ENCODE data around the gene RPP25L. TPM values are rescaled to one million over a fixed set of nuclear protein-coding genes. Genes with fewer than 3 reads are reported as not detected.

RPP25L gene
- total RNA-seq (2014; rRNA removed; shearing (Covaris generic); ENCODE audit: low replicate concordance), result 40.3 and 62.0 TPM in 2 replicates

GRCh38 chr9:34611811-34612787 is at the start of gene RPP25L:
Gene RPP25L, minus strand, starts transcription at chr9:34612097. Its CDS starts 801 bp downstream, at chr9:34611296.
- Histone ChIP-seq H3K9ac (ENCODE audit: low read length) (peak within 1 kb of the TSS; percentile 99), H4K20me1 (ENCODE audit: insufficient read depth, low read depth, low read length) (no peaks in the 10 kb centered on the region), H3K9me2 (replicated peaks; ENCODE audit: insufficient read depth, low read length) (no peaks in the 10 kb centered on the region), H2AFZ (ENCODE audit: low read length) (peak within 1 kb of the TSS; percentile 31), H3K27ac (ENCODE audit: low read length) (peak within 1 kb of the TSS; percentile 40; the same call in 1 of the 2 replicates), H3K27me3 (ENCODE audit: low read length) (no peaks in the 10 kb centered on the region), H3K4me1 (ENCODE audit: low read length) (peaks cover 24% of the 10 kb centered on the region), H3K79me2 (ENCODE audit: low read length) (peaks cover 12% of the 10 kb centered on the region), H3K4me2 (ENCODE audit: low read depth, low read length, poor library complexity, severe bottlenecking) (peak within 1 kb of the TSS; percentile 95), H3K4me3 (ENCODE audit: low read length) (peak within 1 kb of the TSS; percentile 100), H3K36me3 (ENCODE audit: insufficient read depth, low read length) (no peaks in the 10 kb centered on the region), H3K9me3 (ENCODE audit: low read length) (no peaks in the 10 kb centered on the region)
- DNase-seq, result peak; percentile 96

GRCh38 chr9:34659592-34660253 is 47.8 kb upstream of the RPP25L start:
- no peaks in the 10 kb centered on the region for H3K36me3 ChIP-seq (ENCODE audit: insufficient read depth, low read length)
- no peak overlapping the region for H3K9ac ChIP-seq (ENCODE audit: low read length)
- H3K27ac ChIP-seq (ENCODE audit: low read length), result no peak overlapping the region
- DNase-seq, result no peak
- H3K9me3 ChIP-seq (ENCODE audit: low read length), result no peaks in the 10 kb centered on the region
- H3K27me3 ChIP-seq (ENCODE audit: low read length), result no peaks in the 10 kb centered on the region
- no peaks in the 10 kb centered on the region for H3K79me2 ChIP-seq (ENCODE audit: low read length)
- no peaks in the 10 kb centered on the region for H3K9me2 ChIP-seq (replicated peaks; ENCODE audit: insufficient read depth, low read length)
- no peak overlapping the region for H2AFZ ChIP-seq (ENCODE audit: low read length)
- H4K20me1 ChIP-seq (ENCODE audit: insufficient read depth, low read depth, low read length), result no peaks in the 10 kb centered on the region
- H3K4me1 ChIP-seq (ENCODE audit: low read length), result peaks cover 4% of the 10 kb centered on the region
- no peak overlapping the region for H3K4me2 ChIP-seq (ENCODE audit: low read depth, low read length, poor library complexity, severe bottlenecking)
- H3K4me3 ChIP-seq (ENCODE audit: low read length), result no peak overlapping the region

GRCh38 chr9:34658461-34658860 is 46.6 kb upstream of the RPP25L start:
- no peak overlapping the region for H3K4me3 ChIP-seq (ENCODE audit: low read length)
- H3K36me3 ChIP-seq (ENCODE audit: insufficient read depth, low read length), result no peaks in the 10 kb centered on the region
- no peaks in the 10 kb centered on the region for H3K9me3 ChIP-seq (ENCODE audit: low read length)
- no peak overlapping the region for H3K4me2 ChIP-seq (ENCODE audit: low read depth, low read length, poor library complexity, severe bottlenecking)
- H3K27ac ChIP-seq (ENCODE audit: low read length), result no peak overlapping the region
- H3K79me2 ChIP-seq (ENCODE audit: low read length), result no peaks in the 10 kb centered on the region
- no peaks in the 10 kb centered on the region for H4K20me1 ChIP-seq (ENCODE audit: insufficient read depth, low read depth, low read length)
- H2AFZ ChIP-seq (ENCODE audit: low read length), result no peak overlapping the region
- no peak for DNase-seq
- H3K9ac ChIP-seq (ENCODE audit: low read length), result no peak overlapping the region
- no peaks in the 10 kb centered on the region for H3K27me3 ChIP-seq (ENCODE audit: low read length)
- no peaks in the 10 kb centered on the region for H3K4me1 ChIP-seq (ENCODE audit: low read length)
- H3K9me2 ChIP-seq (replicated peaks; ENCODE audit: insufficient read depth, low read length), result no peaks in the 10 kb centered on the region

GRCh38 chr9:34656992-34657391 is 45.1 kb upstream of the RPP25L start:
- no peak overlapping the region for H3K9ac ChIP-seq (ENCODE audit: low read length)

GRCh38 chr9:34655394-34655793 is 43.5 kb upstream of the RPP25L start:
- DNase-seq, result no peak
- no peak overlapping the region for H3K27ac ChIP-seq (ENCODE audit: low read length)
- H3K4me1 ChIP-seq (ENCODE audit: low read length), result no peaks in the 10 kb centered on the region
- H3K27me3 ChIP-seq (ENCODE audit: low read length), result no peaks in the 10 kb centered on the region
- no peak overlapping the region for H2AFZ ChIP-seq (ENCODE audit: low read length)
- no peak overlapping the region for H3K9ac ChIP-seq (ENCODE audit: low read length)
- H4K20me1 ChIP-seq (ENCODE audit: insufficient read depth, low read depth, low read length), result no peaks in the 10 kb centered on the region
- no peak overlapping the region for H3K4me2 ChIP-seq (ENCODE audit: low read depth, low read length, poor library complexity, severe bottlenecking)
- H3K79me2 ChIP-seq (ENCODE audit: low read length), result no peaks in the 10 kb centered on the region
- H3K4me3 ChIP-seq (ENCODE audit: low read length), result no peak overlapping the region
- no peaks in the 10 kb centered on the region for H3K9me2 ChIP-seq (replicated peaks; ENCODE audit: insufficient read depth, low read length)
- no peaks in the 10 kb centered on the region for H3K36me3 ChIP-seq (ENCODE audit: insufficient read depth, low read length)
- no peaks in the 10 kb centered on the region for H3K9me3 ChIP-seq (ENCODE audit: low read length)

More at GRCh38 chr9:34656992-34657391, 45.1 kb upstream of the RPP25L start:
- no peak for DNase-seq
- no peak overlapping the region for H2AFZ ChIP-seq (ENCODE audit: low read length)
- no peaks in the 10 kb centered on the region for H3K79me2 ChIP-seq (ENCODE audit: low read length)
- H3K36me3 ChIP-seq (ENCODE audit: insufficient read depth, low read length), result no peaks in the 10 kb centered on the region
- H3K27me3 ChIP-seq (ENCODE audit: low read length), result no peaks in the 10 kb centered on the region
- no peak overlapping the region for H3K4me3 ChIP-seq (ENCODE audit: low read length)
- no peak overlapping the region for H3K27ac ChIP-seq (ENCODE audit: low read length)
- no peaks in the 10 kb centered on the region for H4K20me1 ChIP-seq (ENCODE audit: insufficient read depth, low read depth, low read length)
- H3K4me1 ChIP-seq (ENCODE audit: low read length), result no peaks in the 10 kb centered on the region
- no peaks in the 10 kb centered on the region for H3K9me3 ChIP-seq (ENCODE audit: low read length)
- no peaks in the 10 kb centered on the region for H3K9me2 ChIP-seq (replicated peaks; ENCODE audit: insufficient read depth, low read length)
- no peak overlapping the region for H3K4me2 ChIP-seq (ENCODE audit: low read depth, low read length, poor library complexity, severe bottlenecking)

- no peaks in the 10 kb centered on the region for H3K27me3 ChIP-seq (ENCODE audit: low read length)
- no peaks in the 10 kb centered on the region for H3K9me2 ChIP-seq (replicated peaks; ENCODE audit: insufficient read depth, low read length)
- H3K79me2 ChIP-seq (ENCODE audit: low read length), result no peaks in the 10 kb centered on the region
- no peak overlapping the region for H3K27ac ChIP-seq (ENCODE audit: low read length)
- H3K4me2 ChIP-seq (ENCODE audit: low read depth, low read length, poor library complexity, severe bottlenecking), result no peak overlapping the region
- H3K4me1 ChIP-seq (ENCODE audit: low read length), result no peaks in the 10 kb centered on the region
- no peaks in the 10 kb centered on the region for H4K20me1 ChIP-seq (ENCODE audit: insufficient read depth, low read depth, low read length)
- H3K4me3 ChIP-seq (ENCODE audit: low read length), result no peak overlapping the region
- no peak overlapping the region for H3K9ac ChIP-seq (ENCODE audit: low read length)
- no peaks in the 10 kb centered on the region for H3K9me3 ChIP-seq (ENCODE audit: low read length)
- DNase-seq, result no peak
- no peaks in the 10 kb centered on the region for H3K36me3 ChIP-seq (ENCODE audit: insufficient read depth, low read length)
- no peak overlapping the region for H2AFZ ChIP-seq (ENCODE audit: low read length)
Measured at GRCh38 chr9:34654323-34655051, 42.6 kb upstream of the RPP25L start.

GRCh38 chr9:34653151-34654072 is 41.5 kb upstream of the RPP25L start:
- Histone ChIP-seq H4K20me1 (ENCODE audit: insufficient read depth, low read depth, low read length) (no peaks in the 10 kb centered on the region), H3K4me2 (ENCODE audit: low read depth, low read length, poor library complexity, severe bottlenecking) (no peak overlapping the region), H3K27me3 (ENCODE audit: low read length) (no peaks in the 10 kb centered on the region), H3K4me3 (ENCODE audit: low read length) (no peak overlapping the region), H3K9me3 (ENCODE audit: low read length) (no peaks in the 10 kb centered on the region), H3K9ac (ENCODE audit: low read length) (no peak overlapping the region), H3K27ac (ENCODE audit: low read length) (no peak overlapping the region), H3K9me2 (replicated peaks; ENCODE audit: insufficient read depth, low read length) (no peaks in the 10 kb centered on the region), H3K4me1 (ENCODE audit: low read length) (no peaks in the 10 kb centered on the region), H3K36me3 (ENCODE audit: insufficient read depth, low read length) (peaks cover 5% of the 10 kb centered on the region; the same call in 1 of the 2 replicates), H2AFZ (ENCODE audit: low read length) (no peak overlapping the region), H3K79me2 (ENCODE audit: low read length) (no peaks in the 10 kb centered on the region)
- DNase-seq, result no peak

All from Karpas-422 (cell line).